NCI-H510A treated with DMSO at 0.1 percent for 48 hours (cell line): ENCODE measurements around the gene ATF3.
"Not testable (repeated sequence)": the region's sequence is repeated elsewhere in the genome, so short reads cannot be mapped to it uniquely, and the experiment has no call there.

ENCODE experiments used
- DNase-seq: peaks from one replicate; lab custom pipeline; 2025; lab: John Stamatoyannopoulos, UW

ATF3 gene

DNA sequence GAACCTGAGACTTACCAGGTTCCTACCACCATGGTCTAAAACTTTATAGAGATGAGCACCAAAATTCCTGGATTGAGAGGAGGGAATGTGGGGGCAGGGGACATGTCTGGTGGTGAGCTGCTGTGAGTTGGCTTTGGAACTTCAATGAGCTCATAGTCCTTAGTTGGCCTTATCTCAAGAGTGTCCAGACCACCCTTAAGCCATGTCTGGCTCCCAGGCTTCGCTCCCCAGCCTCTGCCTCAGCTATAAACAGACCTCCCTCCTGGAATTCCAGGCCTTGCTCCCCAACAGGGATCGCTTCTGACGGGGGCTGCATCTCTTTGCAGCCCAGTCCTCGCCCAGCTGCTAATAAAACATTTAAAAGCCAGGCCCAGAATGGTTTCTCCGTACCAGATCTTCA, 19.5 kb downstream of the ATF3 start:
- no peak for DNase-seq

DNA sequence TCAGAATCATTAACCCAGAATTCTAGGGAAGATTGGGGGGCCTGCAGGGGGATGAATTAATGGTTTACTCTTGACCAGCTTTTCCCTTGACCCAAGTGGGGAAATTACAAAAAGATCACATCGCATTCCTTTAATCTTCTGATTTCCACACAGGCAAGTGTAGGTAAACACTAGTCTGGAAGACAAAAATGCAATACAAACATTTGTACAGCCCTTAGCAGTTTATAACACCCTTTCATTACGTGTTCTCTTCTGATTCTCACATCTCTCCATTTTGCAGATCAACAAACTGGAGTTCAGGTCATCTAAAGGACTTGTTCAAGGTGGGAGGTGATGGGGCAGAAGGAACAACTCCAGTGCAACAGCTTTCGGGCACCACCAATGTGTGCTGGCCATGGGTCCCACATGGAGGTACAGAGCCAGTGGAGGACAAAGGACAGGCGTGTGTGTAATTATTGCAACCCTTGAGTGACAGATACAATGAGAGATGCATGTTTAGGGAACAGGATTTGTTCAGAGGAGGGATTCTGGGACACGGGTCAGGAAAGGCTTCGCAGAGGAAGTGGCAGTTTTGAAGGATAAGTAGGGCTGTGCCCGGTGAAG, 20.4 kb downstream of the ATF3 start:
- DNase-seq, result no peak

- no peak for DNase-seq
Measured at GRCh38 chr1:212629450-212630157, 21.0 kb downstream of the ATF3 start.

GRCh38 chr1:212630158-212630900, 21.8 kb downstream of the ATF3 start:
- DNase-seq, result peak; percentile 35

GRCh38 chr1:212633161-212633560, 24.6 kb downstream of the ATF3 start:
- DNase-seq, result peak; percentile 52

- no peak for DNase-seq
Measured at GRCh38 chr1:212634252-212634651, 25.7 kb downstream of the ATF3 start.

DNA sequence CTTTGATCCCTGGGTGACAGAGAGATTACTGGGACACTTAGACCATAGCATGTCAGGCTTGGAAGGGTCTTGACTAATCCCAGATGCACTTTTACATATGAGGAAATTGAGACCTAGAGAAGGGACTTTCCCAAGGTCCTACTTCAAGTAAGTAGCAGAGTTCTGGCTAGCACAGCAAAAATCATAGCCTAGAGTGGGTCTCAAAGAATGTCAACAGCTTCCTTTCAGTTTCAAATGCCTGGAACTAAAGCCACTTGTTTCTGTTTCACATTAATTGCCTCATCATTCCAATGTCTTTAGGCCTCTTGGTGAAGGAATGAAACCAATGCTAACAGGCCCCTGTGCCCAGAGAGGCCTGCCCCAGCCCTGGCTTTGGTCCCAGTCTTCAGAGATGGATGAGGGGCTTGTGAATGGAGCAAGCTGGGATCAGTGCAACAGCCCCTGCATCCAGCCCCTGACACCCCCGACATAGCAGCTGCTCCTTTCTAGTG, 26.6 kb downstream of the ATF3 start:
- DNase-seq, result no peak

DNA sequence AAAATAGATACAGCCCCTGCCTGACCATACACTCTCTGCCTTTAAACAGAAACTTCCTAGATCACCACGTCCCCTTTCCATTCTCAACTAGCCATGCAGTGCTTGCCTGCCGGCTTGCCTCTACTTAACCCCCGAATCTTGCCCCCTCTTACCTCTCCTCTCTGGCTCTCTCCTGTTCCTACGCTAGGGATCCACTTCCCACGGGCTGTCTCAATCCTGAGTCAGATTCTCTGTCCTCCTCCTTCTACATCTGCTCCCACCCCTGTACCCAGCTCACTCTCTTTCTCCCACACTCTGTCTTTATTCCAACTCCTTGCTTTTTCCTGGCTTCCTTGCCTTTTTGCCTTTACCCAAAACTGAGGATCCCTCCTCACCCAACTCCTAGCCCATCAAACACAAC, 29.3 kb downstream of the ATF3 start:
- DNase-seq, result no peak

DNA sequence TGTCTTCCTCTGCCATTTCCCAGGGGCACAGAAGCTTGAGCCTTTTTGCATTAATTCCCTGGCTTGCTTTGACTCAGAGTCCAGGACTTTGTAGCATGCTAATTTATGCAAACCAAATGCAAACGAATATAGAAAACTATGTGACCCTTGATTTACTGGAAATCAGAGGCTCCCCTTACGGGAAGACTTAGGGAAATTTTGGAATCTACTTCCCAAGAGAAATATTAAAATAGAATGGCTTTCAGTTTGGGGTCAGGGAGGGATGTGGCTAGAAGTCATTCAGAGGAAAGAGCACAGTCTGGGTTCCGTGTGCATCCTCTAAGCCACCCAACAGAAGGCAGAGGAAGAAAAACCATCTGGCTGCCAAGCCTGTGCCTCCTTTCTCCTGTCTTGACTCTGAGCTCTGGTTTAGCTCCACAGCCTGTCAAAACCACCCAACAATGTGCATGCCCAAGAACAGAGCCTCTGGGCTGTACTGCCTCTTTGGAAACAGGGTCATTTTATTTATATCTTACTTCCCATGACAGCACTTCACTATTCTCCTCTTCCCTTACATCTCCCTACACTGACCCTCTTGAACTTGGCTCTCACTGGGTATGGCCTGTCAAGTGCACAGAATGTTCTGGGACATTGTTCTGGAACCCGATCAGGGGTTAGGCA, 30.1 kb downstream of the ATF3 start:
- no peak for DNase-seq

- DNase-seq, result not testable (repeated sequence)
Measured at GRCh38 chr1:212639524-212639923, 31.0 kb downstream of the ATF3 start.

DNA sequence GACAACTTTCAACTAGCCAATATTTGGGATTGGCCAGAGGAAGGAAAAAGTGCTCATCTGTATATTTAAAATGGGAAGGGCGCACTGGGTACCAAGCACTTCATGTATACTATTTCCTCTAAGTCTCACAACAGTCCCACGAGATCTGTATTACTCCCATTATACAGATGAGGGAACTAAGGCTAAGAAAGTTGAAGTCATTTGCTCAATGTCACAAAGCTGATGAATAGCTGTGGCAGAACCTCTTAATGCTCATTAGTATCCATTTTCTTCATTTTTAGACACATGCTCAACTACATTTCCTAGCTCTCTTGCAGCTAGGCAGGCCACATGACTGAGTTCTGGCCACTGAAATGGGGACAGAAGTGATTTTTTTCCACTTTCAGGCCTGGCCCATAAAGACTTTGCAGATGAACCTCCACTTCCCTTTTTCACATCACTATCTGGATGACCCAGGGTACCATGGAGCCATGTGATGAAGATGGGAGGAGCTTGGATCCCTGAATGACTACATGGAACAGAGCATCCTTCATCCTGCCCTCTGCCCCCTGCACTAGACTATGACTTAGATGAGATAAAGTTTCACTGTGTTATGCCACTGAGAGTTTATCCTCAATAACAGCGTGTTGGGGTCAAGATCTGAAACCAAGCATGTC, 31.8 kb downstream of the ATF3 start:
- DNase-seq, result no peak

DNA sequence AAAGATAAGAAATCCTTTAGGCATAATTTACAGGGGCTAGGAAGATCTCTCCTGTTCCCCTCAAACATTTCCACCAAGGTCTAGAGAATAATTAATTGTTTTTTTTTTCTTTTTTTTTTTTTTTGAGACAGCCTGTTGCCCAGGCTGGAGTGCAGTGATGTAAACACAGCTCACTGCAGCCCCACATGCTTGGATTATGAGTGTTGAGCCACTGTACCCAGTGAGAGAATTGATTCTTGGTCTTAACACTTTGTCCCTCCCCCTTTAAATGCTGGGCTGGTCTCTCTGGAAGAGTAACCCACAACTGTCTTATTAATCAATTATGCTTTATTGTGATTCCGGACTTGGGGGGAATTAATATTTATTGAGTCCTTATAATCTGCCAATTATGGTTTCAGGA, 33.4 kb downstream of the ATF3 start:
- DNase-seq, result no peak

DNA sequence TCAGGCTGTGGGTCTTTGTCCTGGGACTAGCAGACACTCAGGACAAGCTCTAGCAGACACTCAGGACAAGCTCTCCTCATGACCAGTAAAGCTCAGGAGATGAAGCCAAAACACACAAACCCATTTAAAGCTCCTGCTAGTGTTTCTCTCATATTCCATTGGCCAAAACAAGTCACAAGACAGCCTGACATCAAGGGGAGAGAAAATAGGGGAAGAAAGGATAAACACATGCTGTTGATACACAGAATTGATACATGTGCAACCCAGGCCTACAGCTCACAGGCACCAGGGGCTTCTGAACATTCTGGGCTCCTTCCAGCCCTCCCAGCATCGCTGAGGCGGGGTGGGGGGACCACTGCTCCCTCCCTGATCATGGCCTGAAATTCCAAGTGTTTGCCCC, 35.3 kb downstream of the ATF3 start:
- no peak for DNase-seq

- no peak for DNase-seq
Measured at GRCh38 chr1:212644866-212645545, 36.4 kb downstream of the ATF3 start.

- no peak for DNase-seq
Measured at GRCh38 chr1:212645546-212646543, 37.3 kb downstream of the ATF3 start.

- DNase-seq, result no peak
Measured at GRCh38 chr1:212646588-212646987, 38.0 kb downstream of the ATF3 start.

- DNase-seq, result no peak
Measured at GRCh38 chr1:212647004-212647403, 38.4 kb downstream of the ATF3 start.

DNA sequence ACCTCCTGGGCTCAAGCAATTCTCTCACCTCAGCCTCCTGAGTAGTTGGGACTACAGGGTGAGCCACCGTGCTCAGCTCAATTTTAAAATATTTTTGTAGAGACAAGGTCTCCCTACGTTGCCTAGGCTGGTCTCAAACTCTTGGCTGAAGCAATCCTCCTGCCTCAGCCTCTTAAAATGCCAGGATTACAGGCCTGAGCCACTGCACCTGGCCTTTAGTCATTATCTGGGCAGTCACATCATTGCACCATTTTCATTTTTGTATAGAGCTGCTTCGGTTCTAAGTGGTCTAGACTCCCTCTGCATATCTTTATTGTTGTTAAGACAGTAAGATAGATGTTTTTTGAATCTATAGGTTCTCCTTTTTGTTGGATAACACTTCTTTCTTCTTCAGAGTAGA, 39.9 kb downstream of the ATF3 start:
- DNase-seq, result no peak

DNA sequence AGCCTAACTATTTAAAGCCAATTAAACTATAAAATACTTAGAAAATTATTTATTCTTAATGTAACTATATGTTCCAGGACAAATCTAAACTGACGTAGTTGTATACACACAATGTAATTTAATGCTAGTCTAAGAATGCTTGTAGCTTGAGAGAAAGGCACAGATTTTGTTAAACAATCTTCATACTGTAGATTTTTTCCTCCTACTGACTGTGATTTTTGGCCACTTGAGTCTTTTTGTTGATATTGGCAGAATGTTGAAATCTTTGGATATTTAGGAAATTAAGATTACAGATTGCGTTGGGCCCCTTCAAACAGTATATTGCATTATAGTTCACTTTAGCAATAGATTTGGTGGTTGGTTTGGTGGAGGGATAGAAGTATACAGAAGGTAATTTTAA, 40.5 kb downstream of the ATF3 start:
- DNase-seq, result no peak

GRCh38 chr1:212650228-212650627, 41.7 kb downstream of the ATF3 start:
- DNase-seq, result no peak
